ENCODE measurements around the gene MEGF10. TPM values are rescaled to one million over a fixed set of nuclear protein-coding genes. Genes with fewer than 3 reads are reported as not detected.

The MEGF10 gene
- total and polyA plus RNA-seq, 2 of the 8 experiments (the other 6 are each of a cell fraction or from before 2014, with no cell fraction given) = 38.2 to 53.1 TPM

DNA sequence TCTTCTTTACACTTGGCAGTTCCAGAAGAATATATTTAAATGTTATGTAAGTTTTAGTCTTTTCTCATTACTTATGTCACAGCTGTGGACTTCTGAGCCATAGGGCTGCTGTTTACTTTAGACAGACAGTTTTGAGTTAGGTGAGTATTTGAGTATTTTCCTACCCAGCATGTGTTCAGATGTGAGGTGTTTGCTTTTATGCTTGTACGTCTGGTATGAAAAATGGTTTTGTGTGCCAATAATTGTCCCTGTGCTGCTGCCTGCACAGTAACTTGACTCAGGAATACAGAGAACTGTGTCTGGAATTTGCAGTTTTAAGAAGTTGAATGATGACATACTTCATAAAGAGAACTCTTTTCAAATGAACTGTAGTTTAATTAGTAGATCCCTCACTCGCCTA, 20.8 kb downstream of the MEGF10 start (continued):
- TF ChIP-seq CREB1 (IDR thresholded peaks at IDR 0.05) (no peak), NANOG (IDR thresholded peaks at IDR 0.05; ENCODE audit: insufficient read depth, low read depth, low read length, poor library complexity, severe bottlenecking) (no peak), EGR1 (IDR thresholded peaks at IDR 0.05; ENCODE audit: borderline replicate concordance, low read depth, low read length) (no peak), BCL11A (IDR thresholded peaks at IDR 0.05; ENCODE audit: low read depth in 2 of 2, low read length in 2 of 2) (no peak)
- TF ChIP-seq, protein P1, sequence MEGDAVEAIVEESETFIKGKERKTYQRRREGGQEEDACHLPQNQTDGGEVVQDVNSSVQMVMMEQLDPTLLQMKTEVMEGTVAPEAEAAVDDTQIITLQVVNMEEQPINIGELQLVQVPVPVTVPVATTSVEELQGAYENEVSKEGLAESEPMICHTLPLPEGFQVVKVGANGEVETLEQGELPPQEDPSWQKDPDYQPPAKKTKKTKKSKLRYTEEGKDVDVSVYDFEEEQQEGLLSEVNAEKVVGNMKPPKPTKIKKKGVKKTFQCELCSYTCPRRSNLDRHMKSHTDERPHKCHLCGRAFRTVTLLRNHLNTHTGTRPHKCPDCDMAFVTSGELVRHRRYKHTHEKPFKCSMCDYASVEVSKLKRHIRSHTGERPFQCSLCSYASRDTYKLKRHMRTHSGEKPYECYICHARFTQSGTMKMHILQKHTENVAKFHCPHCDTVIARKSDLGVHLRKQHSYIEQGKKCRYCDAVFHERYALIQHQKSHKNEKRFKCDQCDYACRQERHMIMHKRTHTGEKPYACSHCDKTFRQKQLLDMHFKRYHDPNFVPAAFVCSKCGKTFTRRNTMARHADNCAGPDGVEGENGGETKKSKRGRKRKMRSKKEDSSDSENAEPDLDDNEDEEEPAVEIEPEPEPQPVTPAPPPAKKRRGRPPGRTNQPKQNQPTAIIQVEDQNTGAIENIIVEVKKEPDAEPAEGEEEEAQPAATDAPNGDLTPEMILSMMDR (IDR thresholded peaks at IDR 0.05; ENCODE audit: control extremely low read depth in 1 of 3, insufficient read depth in 1 of 3, low read depth in 1 of 3, low read length in 3 of 3) = no peak

Measured in H1 (cell line).